ENCODE results near the gene CHODL. TPM values are rescaled to one million over a fixed set of nuclear protein-coding genes. Genes with fewer than 3 reads are reported as not detected.

The CHODL gene
- total RNA-seq, 1 experiment from 2014 or later = 3.4 TPM

DNA sequence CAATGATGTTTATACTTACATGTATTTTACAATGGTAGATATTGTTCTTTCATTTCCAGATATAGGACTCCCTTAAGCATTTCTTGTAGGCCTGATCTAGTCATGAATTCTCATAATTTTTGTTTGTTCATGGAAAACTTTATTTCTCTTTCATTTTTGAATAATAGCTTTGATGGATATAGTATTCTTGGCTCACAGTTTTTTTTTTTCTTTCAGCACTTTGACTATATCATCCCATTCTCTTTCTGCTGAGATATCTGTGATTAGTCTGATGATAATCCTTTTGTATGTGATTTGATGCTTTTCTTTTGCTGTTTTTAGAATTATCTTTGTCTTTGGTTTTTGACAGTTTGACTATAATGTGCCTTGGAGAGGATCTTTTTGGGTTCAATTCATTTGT is 24.1 kb upstream of the CHODL start:
- Histone ChIP-seq H3K23me2 (ENCODE audit: insufficient read length, low read depth, low read length, poor library complexity, severe bottlenecking) (no peaks in the 10 kb centered on the region), H4K20me1 (ENCODE audit: control insufficient read depth, insufficient read depth, insufficient read length) (no peaks in the 10 kb centered on the region), H3T11ph (ENCODE audit: low read length) (no peak overlapping the region), H3K4me1 (ENCODE audit: insufficient read depth, low read length) (no peaks in the 10 kb centered on the region; the same call in 1 of the 2 replicates), H3K27ac (ENCODE audit: insufficient read length, low read depth, low read length) (no peak overlapping the region), H3K14ac (ENCODE audit: insufficient read depth, low read length) (no peak overlapping the region), H3K27me3 (ENCODE audit: insufficient read depth, low read length) (no peaks in the 10 kb centered on the region), H3K79me1 (ENCODE audit: insufficient read depth, low read depth, low read length, poor library complexity, severe bottlenecking) (no peaks in the 10 kb centered on the region), H2AFZ (ENCODE audit: low read length) (no peak overlapping the region), H2BK15ac (ENCODE audit: low read depth, low read length) (no peak overlapping the region), H4K91ac (ENCODE audit: insufficient read length, low read depth, low read length) (no peak overlapping the region), H2BK12ac (ENCODE audit: insufficient read length, low read depth, low read length) (no peak overlapping the region), H3K4me2 (ENCODE audit: insufficient read depth, insufficient read length, low read length) (no peak overlapping the region), H3K9me3 (ENCODE audit: control insufficient read depth, low read depth, low read length) (peaks cover 4% of the 10 kb centered on the region), H2AK5ac (ENCODE audit: insufficient read length, low read length) (no peak overlapping the region), H3K79me2 (ENCODE audit: insufficient read depth, low read length) (no peaks in the 10 kb centered on the region), H2BK5ac (ENCODE audit: insufficient read length, low read length) (no peak overlapping the region), H3K4ac (ENCODE audit: low read depth, low read length) (no peak overlapping the region), H2BK120ac (ENCODE audit: low read depth, low read length, poor library complexity, severe bottlenecking) (no peak overlapping the region), H3K9ac (ENCODE audit: extremely low read depth, insufficient read length, low read length) (no peak overlapping the region), H4K5ac (ENCODE audit: insufficient read length, low read depth, low read length) (no peak overlapping the region), H2BK20ac (ENCODE audit: low read depth, low read length, poor library complexity, severe bottlenecking) (no peak overlapping the region), H4K8ac (replicated peaks; ENCODE audit: insufficient read length, low read depth, low read length) (no peak overlapping the region), H3K23ac (ENCODE audit: insufficient read length, low read depth, low read length) (no peak overlapping the region), H3K56ac (ENCODE audit: insufficient read length, low read depth, low read length) (no peak overlapping the region), H3K18ac (ENCODE audit: insufficient read length, low read depth, low read length) (no peak overlapping the region)
- H3K27ac Mint-ChIP-seq = no peak overlapping the region
- no peaks in the 10 kb centered on the region for H3K27me3 Mint-ChIP-seq (ENCODE audit: low read depth)
- H3K36me3 Mint-ChIP-seq (ENCODE audit: insufficient read depth in 1 of 3, low read depth in 3 of 3) = peaks cover 19 to 47% (median 26%) of the 10 kb centered on the region in 3 experiments
- H3K4me3 Mint-ChIP-seq = no peak overlapping the region
- H3K9me3 Mint-ChIP-seq = peaks cover 26 to 28% of the 10 kb centered on the region in 2 experiments
- H3K4me1 Mint-ChIP-seq = peaks cover 5 to 6% of the 10 kb centered on the region in 2 experiments
- no peak for DNase-seq
- TF ChIP-seq, protein P1, sequence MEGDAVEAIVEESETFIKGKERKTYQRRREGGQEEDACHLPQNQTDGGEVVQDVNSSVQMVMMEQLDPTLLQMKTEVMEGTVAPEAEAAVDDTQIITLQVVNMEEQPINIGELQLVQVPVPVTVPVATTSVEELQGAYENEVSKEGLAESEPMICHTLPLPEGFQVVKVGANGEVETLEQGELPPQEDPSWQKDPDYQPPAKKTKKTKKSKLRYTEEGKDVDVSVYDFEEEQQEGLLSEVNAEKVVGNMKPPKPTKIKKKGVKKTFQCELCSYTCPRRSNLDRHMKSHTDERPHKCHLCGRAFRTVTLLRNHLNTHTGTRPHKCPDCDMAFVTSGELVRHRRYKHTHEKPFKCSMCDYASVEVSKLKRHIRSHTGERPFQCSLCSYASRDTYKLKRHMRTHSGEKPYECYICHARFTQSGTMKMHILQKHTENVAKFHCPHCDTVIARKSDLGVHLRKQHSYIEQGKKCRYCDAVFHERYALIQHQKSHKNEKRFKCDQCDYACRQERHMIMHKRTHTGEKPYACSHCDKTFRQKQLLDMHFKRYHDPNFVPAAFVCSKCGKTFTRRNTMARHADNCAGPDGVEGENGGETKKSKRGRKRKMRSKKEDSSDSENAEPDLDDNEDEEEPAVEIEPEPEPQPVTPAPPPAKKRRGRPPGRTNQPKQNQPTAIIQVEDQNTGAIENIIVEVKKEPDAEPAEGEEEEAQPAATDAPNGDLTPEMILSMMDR (conservative IDR thresholded peaks at IDR 0.05) = no peak

All from H9 (cell line).